ENCODE results near the gene ABCG2. TPM values are rescaled to one million over a fixed set of nuclear protein-coding genes. Genes with fewer than 3 reads are reported as not detected.

The ABCG2 gene
- total RNA-seq, 2 donors from 2014 or later: 0.31 to 4.0 TPM

- 93 to 100% methylated on average over 1 of the region's 1 CpG for WGBS, 2 experiments (ENCODE audit: insufficient coverage in 1 of 2, insufficient read length in 1 of 2)
- Mint-ChIP-seq H3K27ac (no peak overlapping the region), H3K4me3 (no peak overlapping the region), H3K9me3 (no peaks in the 10 kb centered on the region), H3K4me1 (no peaks in the 10 kb centered on the region), H3K27me3 (ENCODE audit: insufficient read depth) (no peaks in the 10 kb centered on the region), H3K36me3 (ENCODE audit: low read depth) (no peaks in the 10 kb centered on the region)
- DNase-seq: no peak
- H3K9ac ChIP-seq (ENCODE audit: extremely low read depth, low read length, poor library complexity, severe bottlenecking): no peak overlapping the region
- H3K27me3 ChIP-seq (ENCODE audit: control insufficient read depth, insufficient read depth, low read length, poor library complexity, severe bottlenecking): no peaks in the 10 kb centered on the region
- no peak for TF ChIP-seq CTCF (conservative IDR thresholded peaks at IDR 0.05)
- H3K4me1 ChIP-seq (ENCODE audit: control insufficient read depth, insufficient read depth, low read length): no peaks in the 10 kb centered on the region
- H3K9me3 ChIP-seq (ENCODE audit: control insufficient read depth, low read length): no peaks in the 10 kb centered on the region
- no peak overlapping the region for H3K4me3 ChIP-seq (ENCODE audit: low read length)
- no peak overlapping the region for H3K27ac ChIP-seq (ENCODE audit: low read depth, low read length)
- no peaks in the 10 kb centered on the region for H3K36me3 ChIP-seq (ENCODE audit: control insufficient read depth, insufficient read depth, low read length)
Measured at GRCh38 chr4:88087004-88087403, 71.4 kb downstream of the ABCG2 start.

- Histone ChIP-seq H3K36me3 (ENCODE audit: control insufficient read depth, insufficient read depth, low read length) (peaks cover 16% of the 10 kb centered on the region), H3K27ac (ENCODE audit: low read depth, low read length) (no peak overlapping the region), H3K27me3 (ENCODE audit: control insufficient read depth, insufficient read depth, low read length, poor library complexity, severe bottlenecking) (no peaks in the 10 kb centered on the region), H3K9ac (ENCODE audit: extremely low read depth, low read length, poor library complexity, severe bottlenecking) (no peak overlapping the region), H3K4me3 (ENCODE audit: low read length) (no peak overlapping the region), H3K9me3 (ENCODE audit: control insufficient read depth, low read length) (no peaks in the 10 kb centered on the region), H3K4me1 (ENCODE audit: control insufficient read depth, insufficient read depth, low read length) (no peaks in the 10 kb centered on the region)
- WGBS, 2 experiments (ENCODE audit: insufficient coverage in 1 of 2, insufficient read length in 1 of 2): 86% methylated on average over 1 of the region's 1 CpG; no CpG with 5 or more reads in 1 of the 2 experiments
- TF ChIP-seq CTCF (conservative IDR thresholded peaks at IDR 0.05): no peak
- no peak overlapping the region for H3K27ac Mint-ChIP-seq
- peaks cover 9% of the 10 kb centered on the region for H3K36me3 Mint-ChIP-seq (ENCODE audit: low read depth)
- no peak overlapping the region for H3K4me3 Mint-ChIP-seq
- no peak for DNase-seq
- no peaks in the 10 kb centered on the region for H3K27me3 Mint-ChIP-seq (ENCODE audit: insufficient read depth)
- H3K4me1 Mint-ChIP-seq: no peaks in the 10 kb centered on the region
- no peaks in the 10 kb centered on the region for H3K9me3 Mint-ChIP-seq
Measured at GRCh38 chr4:88080626-88081025, 77.8 kb downstream of the ABCG2 start.

- peaks cover 26% of the 10 kb centered on the region for H3K36me3 ChIP-seq (ENCODE audit: control insufficient read depth, insufficient read depth, low read length)
- Mint-ChIP-seq H3K27ac (no peak overlapping the region), H3K36me3 (ENCODE audit: low read depth) (peaks cover 25% of the 10 kb centered on the region), H3K4me3 (no peak overlapping the region), H3K27me3 (ENCODE audit: insufficient read depth) (no peaks in the 10 kb centered on the region), H3K4me1 (no peaks in the 10 kb centered on the region), H3K9me3 (no peaks in the 10 kb centered on the region)
- no peak overlapping the region for H3K9ac ChIP-seq (ENCODE audit: extremely low read depth, low read length, poor library complexity, severe bottlenecking)
- 100% methylated on average over 1 of the region's 2 CpGs for WGBS, 2 experiments (ENCODE audit: insufficient coverage in 1 of 2, insufficient read length in 1 of 2)
- TF ChIP-seq CTCF (conservative IDR thresholded peaks at IDR 0.05): no peak
- H3K9me3 ChIP-seq (ENCODE audit: control insufficient read depth, low read length): no peaks in the 10 kb centered on the region
- no peak overlapping the region for H3K4me3 ChIP-seq (ENCODE audit: low read length)
- no peak for DNase-seq
- H3K27ac ChIP-seq (ENCODE audit: low read depth, low read length): no peak overlapping the region
- H3K4me1 ChIP-seq (ENCODE audit: control insufficient read depth, insufficient read depth, low read length): no peaks in the 10 kb centered on the region
- H3K27me3 ChIP-seq (ENCODE audit: control insufficient read depth, insufficient read depth, low read length, poor library complexity, severe bottlenecking): no peaks in the 10 kb centered on the region
Measured at GRCh38 chr4:88078579-88078978, 79.9 kb downstream of the ABCG2 start.
